Ovary (tissue), 3 donors: ENCODE results near the gene RAD52.

Source experiments
- EP300 ChIP-seq: sonication (generic); formaldehyde crosslinking; IDR thresholded peaks from one replicate; pipeline ENCODE4 v1.6.1; 2017; ENCODE audit warnings: antibody characterized with exemption
- POLR2A ChIP-seq: fragments of 450-650 bp; IDR thresholded peaks from one replicate; pipeline ENCODE4 v1.6.1; 2017; ENCODE audit warnings: antibody characterized with exemption, mild to moderate bottlenecking, moderate library complexity
- TF ChIP-seq, protein P1 (sequence below), 3 donors: fragments of 450-650 bp in 2 of 3; fragments of 200-600 bp in 1 of 3; IDR thresholded peaks; one replicate each; pipeline versions ENCODE4 v1.5.1 to v1.8.0; 2016 to 2022; ENCODE audit warnings: antibody characterized with exemption in 3 of 3, mild to moderate bottlenecking in 1 of 3
- donor health status: DM: no; HTN: no; CAD: no.

DNA sequence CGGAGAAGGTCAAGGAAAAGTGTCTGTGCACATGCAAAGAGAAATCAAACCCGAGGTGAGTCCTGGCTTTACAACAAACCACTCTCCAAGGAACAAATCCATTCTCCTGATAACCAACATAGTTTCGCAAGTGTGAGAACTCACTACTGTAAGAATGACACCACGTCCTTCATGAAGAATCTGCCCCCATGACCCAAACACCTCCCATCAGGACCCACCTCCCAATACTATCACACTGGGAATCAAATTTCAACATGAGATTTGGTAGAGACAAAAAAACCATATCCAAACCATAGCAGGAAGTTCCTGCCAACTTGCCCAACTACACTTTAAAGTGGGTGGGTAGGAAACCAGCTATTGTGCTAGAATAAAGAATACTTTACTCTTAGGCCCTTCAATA is 39.2 kb upstream of the RAD52 start:
- TF ChIP-seq, protein P1, sequence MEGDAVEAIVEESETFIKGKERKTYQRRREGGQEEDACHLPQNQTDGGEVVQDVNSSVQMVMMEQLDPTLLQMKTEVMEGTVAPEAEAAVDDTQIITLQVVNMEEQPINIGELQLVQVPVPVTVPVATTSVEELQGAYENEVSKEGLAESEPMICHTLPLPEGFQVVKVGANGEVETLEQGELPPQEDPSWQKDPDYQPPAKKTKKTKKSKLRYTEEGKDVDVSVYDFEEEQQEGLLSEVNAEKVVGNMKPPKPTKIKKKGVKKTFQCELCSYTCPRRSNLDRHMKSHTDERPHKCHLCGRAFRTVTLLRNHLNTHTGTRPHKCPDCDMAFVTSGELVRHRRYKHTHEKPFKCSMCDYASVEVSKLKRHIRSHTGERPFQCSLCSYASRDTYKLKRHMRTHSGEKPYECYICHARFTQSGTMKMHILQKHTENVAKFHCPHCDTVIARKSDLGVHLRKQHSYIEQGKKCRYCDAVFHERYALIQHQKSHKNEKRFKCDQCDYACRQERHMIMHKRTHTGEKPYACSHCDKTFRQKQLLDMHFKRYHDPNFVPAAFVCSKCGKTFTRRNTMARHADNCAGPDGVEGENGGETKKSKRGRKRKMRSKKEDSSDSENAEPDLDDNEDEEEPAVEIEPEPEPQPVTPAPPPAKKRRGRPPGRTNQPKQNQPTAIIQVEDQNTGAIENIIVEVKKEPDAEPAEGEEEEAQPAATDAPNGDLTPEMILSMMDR (IDR thresholded peaks at IDR 0.05): no peak
- no peak for TF ChIP-seq POLR2A
- TF ChIP-seq EP300: no peak
